Activated T-cell treated with anti-CD3 and anti-CD28 coated beads for 1 hour (primary cell): ENCODE results near the gene MYO3A.

Source experiments
- DNase-seq: peaks from one replicate; pipeline ENCODE4 v3.0.0-alpha.2; 2020; ENCODE audit warnings: low read depth

The MYO3A gene

DNA sequence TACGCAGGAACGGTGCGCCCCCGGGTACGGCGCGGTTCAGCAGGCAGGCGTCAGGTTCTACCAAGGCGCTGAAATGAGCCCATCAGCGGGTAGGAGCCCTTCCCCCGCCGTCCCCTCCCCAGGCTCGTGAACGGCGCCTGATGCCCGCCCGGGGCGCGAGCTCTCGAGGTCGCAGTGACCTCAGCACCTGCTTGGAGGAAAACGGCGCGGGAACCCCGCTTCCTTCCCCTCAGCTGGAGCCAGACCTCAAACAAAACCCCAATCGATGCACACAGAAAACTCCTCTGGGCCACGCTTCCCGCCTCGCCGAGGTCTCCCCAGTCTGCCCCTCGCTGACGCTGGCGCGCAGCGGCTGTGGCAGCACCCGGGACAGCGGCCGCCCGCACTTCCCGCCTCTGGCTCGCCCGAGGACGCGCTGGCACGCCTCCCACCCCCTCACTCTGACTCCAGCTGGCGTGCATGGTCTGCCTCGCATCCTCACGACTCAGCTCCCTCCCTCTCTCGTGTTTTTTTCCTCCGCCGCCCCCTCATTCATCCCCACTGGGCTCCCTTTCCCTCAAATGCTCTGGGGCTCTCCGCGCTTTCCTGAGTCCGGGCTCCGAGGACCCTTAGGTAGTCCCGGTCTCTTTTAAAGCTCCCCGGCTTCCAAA lies 282.0 kb downstream of the MYO3A start:
- no peak for DNase-seq

DNA sequence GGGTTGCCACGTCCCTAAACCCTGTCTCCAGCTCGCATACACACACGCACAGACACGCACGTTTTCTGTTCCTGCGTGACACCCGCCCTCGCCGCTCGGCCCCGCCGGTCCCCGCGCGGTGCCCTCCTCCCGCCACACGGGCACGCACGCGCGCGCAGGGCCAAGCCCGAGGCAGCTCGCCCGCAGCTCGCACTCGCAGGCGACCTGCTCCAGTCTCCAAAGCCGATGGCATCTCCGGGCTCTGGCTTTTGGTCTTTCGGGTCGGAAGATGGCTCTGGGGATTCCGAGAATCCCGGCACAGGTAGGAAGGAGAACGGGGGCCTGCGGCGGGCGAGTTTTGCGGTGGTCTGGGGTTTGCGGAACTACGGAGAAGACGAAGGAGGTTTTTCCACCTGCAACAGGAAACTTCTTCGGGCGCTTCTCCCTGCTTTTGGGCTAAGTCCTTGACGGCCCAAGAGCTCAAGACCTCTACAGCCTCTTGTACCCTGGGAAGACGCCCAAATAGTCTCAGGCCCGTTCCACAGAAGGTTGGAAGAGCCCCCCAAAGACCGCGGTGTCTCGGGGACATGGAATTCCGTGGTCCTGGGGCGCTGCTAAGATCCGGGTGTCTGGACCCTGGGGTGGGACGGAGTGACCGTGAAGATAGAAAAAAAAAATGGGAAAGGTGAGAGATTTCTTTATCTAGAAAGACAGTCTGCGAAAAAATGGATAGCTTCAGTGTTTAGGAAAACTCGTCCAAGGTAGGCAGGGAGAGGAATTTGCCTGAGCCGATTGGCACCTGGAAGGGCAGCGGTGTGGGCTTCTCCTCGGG lies 282.8 kb downstream of the MYO3A start, which contains the start of gene GAD2:
GAD2 (plus strand) TSS at position 190 of the 811 bp plus-strand sequence; CDS start at position 226, 36 bp downstream.
- no peak for DNase-seq

DNA sequence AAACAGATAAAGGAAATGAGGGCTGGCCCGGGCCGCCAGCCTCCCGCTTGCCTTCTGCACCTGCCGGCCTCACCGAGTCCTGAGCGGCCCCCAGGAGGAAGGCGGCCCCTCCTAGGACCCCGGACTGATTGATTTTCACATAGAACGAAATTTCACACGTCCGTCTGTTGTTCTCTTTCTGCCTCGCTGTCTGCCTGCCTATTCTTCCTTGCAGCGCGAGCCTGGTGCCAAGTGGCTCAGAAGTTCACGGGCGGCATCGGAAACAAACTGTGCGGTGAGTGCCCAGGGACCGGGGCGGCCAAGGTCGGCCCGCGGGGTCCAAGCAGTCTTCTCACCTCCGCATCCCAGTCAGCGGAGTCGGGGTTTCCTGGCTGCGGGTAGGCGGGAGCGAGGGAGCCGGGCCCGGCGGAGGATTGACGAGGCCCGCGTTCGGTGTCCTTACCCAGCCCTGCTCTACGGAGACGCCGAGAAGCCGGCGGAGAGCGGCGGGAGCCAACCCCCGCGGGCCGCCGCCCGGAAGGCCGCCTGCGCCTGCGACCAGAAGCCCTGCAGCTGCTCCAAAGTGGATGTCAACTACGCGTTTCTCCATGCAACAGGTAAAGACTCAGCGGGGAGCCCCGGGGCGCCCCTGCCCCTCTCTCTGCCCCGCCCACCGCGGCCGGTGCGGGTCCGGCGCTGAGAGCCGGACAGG lies 283.5 kb downstream of the MYO3A start:
- DNase-seq, result no peak

DNA sequence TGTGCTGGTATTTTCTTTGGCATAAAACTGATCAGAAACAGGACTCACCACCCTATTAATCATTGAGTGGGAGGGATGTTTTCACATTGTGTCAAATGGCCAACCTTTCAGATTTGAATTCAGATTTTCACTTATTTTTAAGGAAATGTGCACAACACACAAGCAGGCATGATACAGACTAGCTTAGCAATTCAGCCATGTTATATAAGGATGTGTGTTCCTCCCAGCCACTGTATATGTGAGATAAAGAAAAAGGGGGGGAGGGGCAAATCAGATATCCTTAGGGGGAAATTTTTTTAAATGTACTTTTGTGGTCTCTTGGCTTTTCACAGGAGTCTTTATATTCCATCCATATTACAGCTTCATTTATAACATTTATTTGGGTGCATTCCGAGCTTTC lies 285.6 kb downstream of the MYO3A start:
- no peak for DNase-seq

DNA sequence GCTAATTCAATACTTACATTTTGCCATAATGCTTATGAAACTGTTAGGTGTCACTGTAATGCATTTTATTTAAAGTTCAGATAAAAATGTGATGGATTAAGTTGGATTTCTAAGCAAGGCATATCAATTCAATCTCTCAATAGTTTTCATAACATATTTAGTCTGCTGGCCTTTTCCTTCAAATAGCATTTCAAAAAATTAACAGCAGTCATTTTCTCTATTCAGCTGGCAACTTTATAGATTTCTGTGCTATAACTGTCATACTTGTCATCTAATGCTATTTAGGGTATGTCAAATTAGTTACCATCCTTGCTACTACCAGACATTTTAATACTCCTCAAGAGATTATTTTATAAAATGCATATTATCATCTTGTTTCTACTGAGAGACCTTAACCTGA lies 286.9 kb downstream of the MYO3A start:
- no peak for DNase-seq

DNA sequence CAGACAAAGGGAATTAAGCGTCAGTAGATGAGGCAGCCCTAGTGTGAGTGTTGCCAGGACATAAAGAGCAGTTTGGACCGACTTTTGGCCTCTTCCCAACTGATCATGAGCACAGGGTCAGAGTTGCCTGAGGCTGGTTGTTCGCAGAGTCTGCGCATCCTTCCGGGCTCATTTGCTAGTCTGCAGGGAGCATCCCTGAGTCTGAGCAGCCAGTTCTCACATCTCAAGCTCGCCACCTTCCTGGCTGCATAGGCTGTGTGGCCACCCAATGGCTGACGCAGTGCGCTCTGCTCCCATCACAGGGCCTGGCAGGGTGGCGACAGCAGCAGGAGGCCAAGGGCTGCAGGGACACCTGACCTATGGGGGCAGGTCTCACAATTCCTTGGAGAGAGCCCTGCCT lies 287.5 kb downstream of the MYO3A start:
- no peak for DNase-seq

DNA sequence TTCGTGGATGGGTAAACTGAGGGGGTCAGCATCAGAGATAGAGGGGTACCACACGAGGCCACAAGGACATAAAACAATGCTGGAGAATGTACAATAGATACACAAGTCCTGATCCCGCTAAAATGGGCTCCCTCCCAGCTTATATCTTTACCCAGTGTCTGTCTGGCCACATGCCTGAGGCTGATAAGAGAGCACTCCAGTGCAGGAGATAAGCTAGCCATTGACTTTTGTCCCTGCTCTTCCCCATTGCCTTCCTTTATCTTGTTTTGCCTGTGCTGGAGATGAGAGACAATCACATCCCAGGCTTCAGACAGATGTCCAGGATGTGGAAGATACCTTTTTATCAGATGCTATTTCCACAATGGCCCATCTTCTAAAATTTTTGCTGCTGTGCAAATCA lies 288.5 kb downstream of the MYO3A start:
- DNase-seq, result no peak

DNA sequence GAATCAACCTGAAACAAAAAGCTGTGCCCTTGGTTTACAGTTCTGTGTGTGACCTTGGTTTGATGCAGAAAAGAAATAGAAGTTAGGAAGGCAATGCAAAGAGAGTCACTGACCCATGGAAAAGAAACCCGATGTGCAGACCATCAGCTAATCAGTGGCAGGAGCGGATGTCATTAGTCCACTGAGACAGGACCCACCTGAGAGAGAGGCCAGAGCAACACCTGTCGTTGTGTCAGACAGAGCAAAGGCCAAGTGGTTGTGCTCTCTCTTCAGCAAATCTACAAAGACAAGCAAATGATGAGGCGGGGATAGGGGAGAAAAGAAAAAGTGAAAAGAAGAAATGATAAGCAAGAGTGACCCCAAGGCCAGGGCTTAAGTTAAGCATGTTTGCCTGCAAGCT lies 291.3 kb downstream of the MYO3A start:
- no peak for DNase-seq

DNA sequence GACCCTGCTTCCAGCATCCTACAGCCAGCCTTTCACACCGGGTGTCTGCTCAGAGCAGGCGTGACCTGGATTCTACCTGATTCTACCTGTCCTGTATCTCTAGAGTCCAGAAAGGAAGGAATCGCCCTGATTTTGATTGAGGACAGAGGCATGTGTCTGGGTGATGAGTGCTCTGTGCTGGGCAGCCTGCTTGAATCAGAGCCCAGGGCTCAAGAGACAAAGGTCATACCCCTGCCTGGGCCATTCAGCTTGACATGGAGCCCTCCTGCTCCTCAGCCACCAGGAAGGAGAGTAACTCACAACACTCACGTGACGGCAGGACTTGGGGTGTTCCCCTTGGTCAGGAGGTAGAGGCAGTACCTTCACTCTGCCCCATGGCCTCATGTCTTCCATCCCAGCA lies 293.8 kb downstream of the MYO3A start:
- DNase-seq, result no peak

DNA sequence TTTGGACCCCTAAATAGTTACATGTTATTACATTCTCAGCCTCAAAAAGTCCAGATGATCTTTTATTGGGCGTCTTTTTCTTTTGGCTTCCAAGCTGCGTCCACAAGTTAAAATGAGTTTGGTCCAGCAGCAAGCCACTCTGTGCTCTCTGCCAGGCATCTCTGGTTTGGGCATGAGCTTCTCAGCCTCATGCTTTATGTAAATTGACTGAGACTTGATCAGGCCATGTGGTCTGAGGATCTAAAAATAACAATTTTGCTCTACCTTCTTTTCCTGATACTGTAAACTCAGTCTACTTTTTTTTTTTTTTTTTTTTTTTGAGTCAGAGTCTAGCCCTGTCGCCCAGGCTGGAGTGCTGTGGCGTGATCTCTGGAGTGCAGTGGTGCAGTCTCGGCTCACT lies 298.1 kb downstream of the MYO3A start:
- no peak for DNase-seq

DNA sequence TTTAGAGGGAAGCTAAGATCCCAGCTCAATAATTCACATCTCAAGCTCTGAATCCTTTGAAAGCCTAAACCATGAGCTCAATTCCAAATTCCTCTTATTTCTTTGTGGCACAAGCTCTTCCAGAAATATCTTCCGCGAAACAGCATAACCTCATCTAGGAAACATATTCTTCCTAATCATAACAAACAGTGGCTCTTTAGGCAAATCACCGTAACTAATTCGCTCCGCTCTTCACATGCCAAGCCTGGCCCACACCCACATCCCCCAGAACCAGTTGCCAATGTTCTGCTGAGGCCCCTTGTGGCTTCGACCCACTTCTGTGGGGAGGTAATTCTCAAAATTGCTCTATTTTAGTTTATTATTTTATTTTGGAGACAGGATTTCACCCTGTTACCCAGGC lies 301.7 kb downstream of the MYO3A start:
- no peak for DNase-seq

DNA sequence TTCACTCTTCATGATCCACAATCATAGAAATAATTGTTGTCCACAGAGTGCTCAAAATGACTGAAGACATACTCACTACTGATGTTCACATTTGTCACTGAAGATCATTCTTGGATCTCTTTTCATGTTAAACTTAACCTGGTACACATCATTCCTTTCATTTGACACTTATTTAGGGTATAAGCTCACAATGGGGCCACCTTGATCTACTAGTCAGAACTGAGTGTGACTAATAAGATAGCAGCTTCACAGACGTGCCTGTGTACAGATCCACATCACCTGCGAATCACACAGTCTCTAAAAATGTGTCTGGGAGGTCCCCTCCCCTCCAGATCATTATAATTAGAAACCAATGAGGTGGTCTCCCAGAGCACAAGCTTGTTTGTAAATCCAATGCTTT lies 304.3 kb downstream of the MYO3A start:
- DNase-seq, result no peak

DNA sequence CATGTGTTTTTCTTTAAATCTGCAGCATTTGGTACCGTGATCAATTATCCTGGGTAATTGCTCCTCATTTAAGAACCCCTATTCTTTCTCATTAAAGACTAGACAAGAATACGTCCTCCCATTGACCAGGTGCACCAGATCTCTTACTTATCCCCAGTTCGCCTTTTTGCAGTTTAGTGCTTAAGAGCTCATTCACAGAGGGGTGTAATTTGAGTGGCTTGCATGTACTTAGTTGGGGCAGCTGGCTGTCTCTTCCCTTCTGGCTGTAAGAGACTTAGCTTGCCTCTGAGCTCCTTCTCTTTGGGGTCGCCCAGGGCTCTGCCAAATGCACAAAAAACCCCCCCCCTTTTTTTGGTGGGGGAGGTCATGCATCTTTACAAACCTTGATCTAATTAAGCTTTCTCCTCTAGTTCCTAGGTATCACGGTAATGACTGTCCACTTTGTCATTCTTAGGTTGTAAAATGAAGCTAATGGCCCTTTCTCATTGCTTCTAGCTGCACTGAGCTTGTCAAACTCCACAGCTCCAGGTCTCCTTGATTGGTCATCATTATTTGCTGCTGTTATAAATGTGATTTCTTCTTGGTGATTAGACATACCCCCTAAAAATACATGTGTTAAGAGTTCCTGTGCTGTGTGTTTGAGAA lies 308.8 kb downstream of the MYO3A start:
- no peak for DNase-seq

DNA sequence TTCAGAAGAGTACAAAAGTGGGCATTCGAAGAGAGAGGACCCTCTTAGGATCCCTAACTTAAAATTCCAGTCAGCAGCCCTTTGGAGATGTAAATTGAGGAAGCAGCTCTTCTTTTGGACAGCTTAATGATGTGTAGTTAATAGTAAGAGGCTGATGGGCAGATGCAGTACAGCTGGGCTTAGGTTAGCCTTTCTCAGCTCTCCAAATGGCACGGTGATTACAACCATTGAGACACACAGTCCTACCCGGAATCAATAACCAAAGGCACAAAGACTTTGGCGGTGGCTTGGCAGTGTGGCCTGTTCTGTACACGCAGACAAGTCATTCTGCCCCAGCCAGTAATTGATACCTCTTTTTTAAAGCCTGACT lies 309.3 kb downstream of the MYO3A start:
- no peak for DNase-seq

DNA sequence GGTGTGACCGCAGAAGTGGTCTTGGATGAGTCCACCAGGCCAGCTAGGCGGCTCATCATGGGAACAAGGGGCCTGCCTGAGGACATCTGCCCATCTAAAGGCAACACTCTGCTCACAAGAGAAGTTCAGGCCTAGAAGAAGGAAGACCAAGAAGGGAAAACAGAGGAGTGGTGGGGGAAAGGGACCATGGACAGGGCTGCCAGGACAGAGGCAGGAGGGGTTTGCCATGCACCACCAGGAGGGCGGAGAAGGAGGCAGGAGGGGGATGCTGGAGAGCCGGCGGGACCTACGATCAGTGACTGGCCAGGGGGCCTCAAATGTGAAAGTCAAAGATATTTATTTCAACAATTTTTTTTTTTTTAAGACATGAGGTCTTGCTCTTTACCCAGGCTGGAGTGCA lies 315.7 kb downstream of the MYO3A start:
- no peak for DNase-seq

DNA sequence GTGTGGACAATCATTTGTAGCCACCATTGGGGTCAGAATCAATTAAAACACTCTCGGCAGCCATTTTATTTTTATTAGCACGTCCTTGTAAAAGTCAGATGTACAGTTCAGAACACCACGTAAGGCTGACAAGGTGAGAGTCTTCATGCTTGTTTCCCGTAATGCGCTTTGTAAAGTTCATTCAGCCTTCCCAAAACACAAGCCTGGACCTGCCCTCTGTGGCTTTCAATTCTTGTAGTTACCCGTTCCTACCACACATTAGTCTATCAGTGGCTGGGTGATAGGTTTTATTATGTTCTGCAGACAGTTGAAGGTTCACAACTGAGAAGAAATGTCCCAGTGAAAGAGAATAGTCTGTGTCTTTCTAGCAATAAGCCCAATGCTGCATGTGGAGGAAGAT lies 317.9 kb downstream of the MYO3A start:
- DNase-seq, result no peak

DNA sequence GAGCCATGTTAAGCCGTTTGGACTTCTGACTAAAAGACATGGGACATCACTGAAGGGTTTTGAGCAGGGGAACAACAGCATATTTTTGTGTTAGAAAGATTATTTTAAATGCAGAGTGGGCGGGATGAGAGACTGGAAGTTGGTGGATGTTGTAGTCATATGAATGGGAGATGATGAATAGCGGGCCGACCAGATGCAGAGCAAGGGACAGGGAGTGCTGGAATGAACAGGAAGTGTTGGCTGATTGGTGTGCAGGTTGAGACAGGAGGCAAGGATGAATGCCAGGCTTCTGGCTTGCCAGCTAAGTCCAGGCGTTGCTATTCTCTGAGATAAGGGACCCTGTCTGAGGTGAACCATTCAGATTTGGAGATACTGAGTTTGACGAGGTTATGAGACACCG lies 320.6 kb downstream of the MYO3A start:
- no peak for DNase-seq

DNA sequence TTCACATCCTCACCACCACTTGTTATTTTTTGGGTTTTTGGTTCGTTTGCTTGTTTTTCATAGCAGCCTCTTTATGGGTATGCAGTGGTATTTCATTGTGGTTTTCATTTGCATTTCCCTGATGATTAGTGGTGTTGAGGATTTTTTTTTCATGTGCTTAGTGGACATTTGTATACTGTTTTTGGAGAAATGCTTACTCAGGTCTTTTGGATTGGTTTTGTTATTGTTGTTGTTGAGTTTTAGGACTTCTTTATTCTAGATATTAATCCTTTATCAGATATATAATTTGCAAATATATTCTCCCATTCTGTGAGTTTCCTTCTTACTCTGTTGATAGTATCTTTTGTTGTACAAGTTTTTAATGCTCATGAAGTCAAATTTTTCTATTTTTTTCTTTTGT lies 325.3 kb downstream of the MYO3A start:
- no peak for DNase-seq
